Measurements from ENCODE around the gene GRM7. TPM values are rescaled to one million over a fixed set of nuclear protein-coding genes. Genes with fewer than 3 reads are reported as not detected.

Gene GRM7
- total RNA-seq, 3 donors from 2014 or later: 0.59 to 1.3 (median 1.1) TPM

GRCh38 chr3:7444886-7445285 lies 584.0 kb downstream of the GRM7 start:
- no peak for DNase-seq (ENCODE audit: low spot score in 2 of 2)
- no peaks in the 10 kb centered on the region for H3K4me1 ChIP-seq
- no peak overlapping the region for H3K4me3 ChIP-seq
- no peak overlapping the region for H3K27ac ChIP-seq
- TF ChIP-seq, protein P1, sequence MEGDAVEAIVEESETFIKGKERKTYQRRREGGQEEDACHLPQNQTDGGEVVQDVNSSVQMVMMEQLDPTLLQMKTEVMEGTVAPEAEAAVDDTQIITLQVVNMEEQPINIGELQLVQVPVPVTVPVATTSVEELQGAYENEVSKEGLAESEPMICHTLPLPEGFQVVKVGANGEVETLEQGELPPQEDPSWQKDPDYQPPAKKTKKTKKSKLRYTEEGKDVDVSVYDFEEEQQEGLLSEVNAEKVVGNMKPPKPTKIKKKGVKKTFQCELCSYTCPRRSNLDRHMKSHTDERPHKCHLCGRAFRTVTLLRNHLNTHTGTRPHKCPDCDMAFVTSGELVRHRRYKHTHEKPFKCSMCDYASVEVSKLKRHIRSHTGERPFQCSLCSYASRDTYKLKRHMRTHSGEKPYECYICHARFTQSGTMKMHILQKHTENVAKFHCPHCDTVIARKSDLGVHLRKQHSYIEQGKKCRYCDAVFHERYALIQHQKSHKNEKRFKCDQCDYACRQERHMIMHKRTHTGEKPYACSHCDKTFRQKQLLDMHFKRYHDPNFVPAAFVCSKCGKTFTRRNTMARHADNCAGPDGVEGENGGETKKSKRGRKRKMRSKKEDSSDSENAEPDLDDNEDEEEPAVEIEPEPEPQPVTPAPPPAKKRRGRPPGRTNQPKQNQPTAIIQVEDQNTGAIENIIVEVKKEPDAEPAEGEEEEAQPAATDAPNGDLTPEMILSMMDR (IDR thresholded peaks at IDR 0.05): no peak
- TF ChIP-seq POLR2A (IDR thresholded peaks at IDR 0.05) (no peak), POLR2AphosphoS5 (IDR thresholded peaks at IDR 0.05) (no peak)
- intact Hi-C loops (cut with DNase I; ENCODE audit: low total_unique reads): no loop called here
- no peaks in the 10 kb centered on the region for H3K36me3 ChIP-seq
- H3K27me3 ChIP-seq: no peaks in the 10 kb centered on the region
- no peaks in the 10 kb centered on the region for H3K9me3 ChIP-seq

DNA sequence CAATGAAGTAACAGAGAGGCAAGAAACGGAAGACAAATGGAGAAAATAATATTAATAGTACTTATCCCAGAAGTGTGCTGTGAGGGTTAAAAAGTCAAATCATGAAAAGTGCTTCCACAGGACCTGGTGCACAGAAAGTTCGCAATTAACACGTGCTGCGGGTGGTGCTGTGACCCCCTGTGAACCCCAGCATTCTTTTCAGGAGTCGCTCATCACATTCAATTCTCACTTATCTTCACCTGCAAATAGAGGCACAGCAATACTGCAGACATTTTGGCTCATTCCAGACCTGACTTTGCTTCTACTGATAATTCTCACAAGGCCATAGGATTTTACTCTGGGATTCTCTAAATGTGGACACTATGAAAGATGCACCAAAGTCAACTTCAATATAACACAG lies 584.4 kb downstream of the GRM7 start:
- Histone ChIP-seq H3K9me3 (no peaks in the 10 kb centered on the region), H3K27me3 (no peaks in the 10 kb centered on the region), H3K36me3 (no peaks in the 10 kb centered on the region), H3K4me1 (no peaks in the 10 kb centered on the region), H3K27ac (no peak overlapping the region), H3K4me3 (no peak overlapping the region)
- intact Hi-C loops (cut with DNase I; ENCODE audit: low total_unique reads): no loop called here
- TF ChIP-seq POLR2A (IDR thresholded peaks at IDR 0.05) (no peak), POLR2AphosphoS5 (IDR thresholded peaks at IDR 0.05) (no peak)
- TF ChIP-seq, protein P1 (IDR thresholded peaks at IDR 0.05): no peak
- no peak for DNase-seq (ENCODE audit: low spot score in 2 of 2)

GRCh38 chr3:7447197-7447769 lies 586.4 kb downstream of the GRM7 start:
- Histone ChIP-seq H3K27me3 (no peaks in the 10 kb centered on the region), H3K27ac (no peak overlapping the region), H3K36me3 (no peaks in the 10 kb centered on the region), H3K9me3 (no peaks in the 10 kb centered on the region), H3K4me1 (no peaks in the 10 kb centered on the region), H3K4me3 (no peak overlapping the region)
- no peak for DNase-seq (ENCODE audit: low spot score in 2 of 2)
- TF ChIP-seq, protein P1 (IDR thresholded peaks at IDR 0.05): no peak
- TF ChIP-seq POLR2A (IDR thresholded peaks at IDR 0.05): no peak
- TF ChIP-seq POLR2AphosphoS5 (IDR thresholded peaks at IDR 0.05): no peak
- intact Hi-C loops (cut with DNase I; ENCODE audit: low total_unique reads): no loop called here

- DNase-seq (ENCODE audit: low spot score in 2 of 2): no peak
- TF ChIP-seq, protein P1 (IDR thresholded peaks at IDR 0.05): no peak
- TF ChIP-seq POLR2AphosphoS5 (IDR thresholded peaks at IDR 0.05): no peak
- TF ChIP-seq POLR2A (IDR thresholded peaks at IDR 0.05): no peak
- Histone ChIP-seq H3K27me3 (no peaks in the 10 kb centered on the region), H3K27ac (no peak overlapping the region), H3K4me3 (no peak overlapping the region), H3K9me3 (no peaks in the 10 kb centered on the region), H3K4me1 (no peaks in the 10 kb centered on the region), H3K36me3 (no peaks in the 10 kb centered on the region)
- intact Hi-C loops (cut with DNase I; ENCODE audit: low total_unique reads): no loop called here
Observed at GRCh38 chr3:7456386-7456785, 595.5 kb downstream of the GRM7 start.

- intact Hi-C loops (cut with DNase I; ENCODE audit: low total_unique reads): no loop called here
- no peaks in the 10 kb centered on the region for H3K27me3 ChIP-seq
- H3K36me3 ChIP-seq: no peaks in the 10 kb centered on the region
- no peak overlapping the region for H3K4me3 ChIP-seq
- TF ChIP-seq, protein P1 (IDR thresholded peaks at IDR 0.05): no peak
- TF ChIP-seq POLR2AphosphoS5 (IDR thresholded peaks at IDR 0.05) (no peak), POLR2A (IDR thresholded peaks at IDR 0.05) (no peak)
- no peak overlapping the region for H3K27ac ChIP-seq
- no peak for DNase-seq (ENCODE audit: low spot score in 2 of 2)
- no peaks in the 10 kb centered on the region for H3K9me3 ChIP-seq
- H3K4me1 ChIP-seq: no peaks in the 10 kb centered on the region
Observed at GRCh38 chr3:7461202-7461825, 600.4 kb downstream of the GRM7 start.
